Neural cell (in vitro differentiated cells): ENCODE measurements around the gene MGLL.

Experiments
- CTCF ChIP-seq: fragments of 450-650 bp; IDR thresholded peaks from 2 replicates; pipeline ENCODE4 v1.5.1; 2014; ENCODE audit warnings: antibody characterized with exemption, mild to moderate bottlenecking, moderate library complexity; ENCODE audit not compliant: poor library complexity, severe bottlenecking
- EP300 ChIP-seq: fragments of 450-650 bp; conservative IDR thresholded peaks from 2 replicates; pipeline ENCODE4 v1.6.1; 2014; ENCODE audit warnings: antibody characterized with exemption, mild to moderate bottlenecking, moderate library complexity; ENCODE audit not compliant: poor library complexity, severe bottlenecking
- EZH2 ChIP-seq: fragments of 200-600, 300-800 bp; shearing (Covaris generic), sonication (generic); IDR thresholded peaks from 2 replicates; pipeline ENCODE4 v1.6.1; 2014; ENCODE audit warnings: antibody characterized with exemption, low read length, borderline replicate concordance, mild to moderate bottlenecking; ENCODE audit not compliant: insufficient read depth, poor library complexity, severe bottlenecking
- MXI1 ChIP-seq: fragments of 450-650 bp; conservative IDR thresholded peaks from 2 replicates; pipeline ENCODE4 v1.6.1; 2014; ENCODE audit warnings: antibody characterized with exemption, mild to moderate bottlenecking; ENCODE audit not compliant: poor library complexity, severe bottlenecking
- POLR2AphosphoS5 ChIP-seq: IDR thresholded peaks from 2 replicates; pipeline ENCODE4 v1.6.1; 2012
- RAD21 ChIP-seq: fragments of 450-650 bp; conservative IDR thresholded peaks from 2 replicates; pipeline ENCODE4 v1.6.1; 2014; ENCODE audit warnings: antibody characterized with exemption, mild to moderate bottlenecking, moderate library complexity
- REST ChIP-seq: IDR thresholded peaks from 2 replicates; pipeline ENCODE4 v1.6.1; 2012; ENCODE audit warnings: borderline replicate concordance
- SMC3 ChIP-seq: fragments of 450-650 bp; conservative IDR thresholded peaks from 2 replicates; pipeline ENCODE4 v1.6.1; 2014; ENCODE audit warnings: antibody characterized with exemption, mild to moderate bottlenecking, moderate library complexity; ENCODE audit not compliant: poor library complexity
- TAF1 ChIP-seq: IDR thresholded peaks from 2 replicates; pipeline ENCODE4 v1.6.1; 2012; ENCODE audit warnings: low read depth

- TF ChIP-seq CTCF: no peak
- no peak for TF ChIP-seq MXI1
- no peak for TF ChIP-seq SMC3
- TF ChIP-seq TAF1: no peak
- no peak for TF ChIP-seq EZH2
- no peak for TF ChIP-seq REST
- no peak for TF ChIP-seq POLR2AphosphoS5
- TF ChIP-seq EP300: no peak
- no peak for TF ChIP-seq RAD21
These were observed 45.1 kb upstream of the MGLL start for GRCh38 chr3:127867412-127867811.
